ENCODE results near the gene IL18R1. TPM values are rescaled to one million over a fixed set of nuclear protein-coding genes. Genes with fewer than 3 reads are reported as not detected.

The IL18R1 gene
- total RNA-seq, 1 donor from 2014 or later: 4.9 TPM

- intact Hi-C loops (cut with DNase I): no loop called here
- TF ChIP-seq POLR2A (IDR thresholded peaks at IDR 0.05): no peak
- TF ChIP-seq POLR2AphosphoS5 (IDR thresholded peaks at IDR 0.05; ENCODE audit: insufficient read depth in 1 of 2, low read depth in 1 of 2): no peak
- no peak for TF ChIP-seq CTCF (IDR thresholded peaks at IDR 0.05)
These were observed 80.7 kb downstream of the IL18R1 start for GRCh38 chr2:102436323-102436722.

GRCh38 chr2:102437122-102437521 is 81.5 kb downstream of the IL18R1 start:
- TF ChIP-seq POLR2A (IDR thresholded peaks at IDR 0.05): no peak
- TF ChIP-seq POLR2AphosphoS5 (IDR thresholded peaks at IDR 0.05; ENCODE audit: insufficient read depth in 1 of 2, low read depth in 1 of 2): no peak
- TF ChIP-seq CTCF (IDR thresholded peaks at IDR 0.05): no peak
- H3K9me3 ChIP-seq: no peaks in the 10 kb centered on the region
- H3K4me3 ChIP-seq: no peak overlapping the region
- no peak overlapping the region for H3K27ac ChIP-seq
- H3K27me3 ChIP-seq: no peaks in the 10 kb centered on the region
- no peaks in the 10 kb centered on the region for H3K4me1 ChIP-seq
- H3K36me3 ChIP-seq: no peaks in the 10 kb centered on the region
- DNase-seq (ENCODE audit: extremely low spot score in 2 of 2): no peak
- intact Hi-C loops (cut with DNase I): no loop called here

More at GRCh38 chr2:102436323-102436722, 80.7 kb downstream of the IL18R1 start:
- no peak overlapping the region for H3K4me3 ChIP-seq
- no peaks in the 10 kb centered on the region for H3K4me1 ChIP-seq
- H3K27ac ChIP-seq: no peak overlapping the region
- H3K27me3 ChIP-seq: no peaks in the 10 kb centered on the region
- DNase-seq (ENCODE audit: extremely low spot score in 2 of 2): no peak
- H3K36me3 ChIP-seq: no peaks in the 10 kb centered on the region
- H3K9me3 ChIP-seq: no peaks in the 10 kb centered on the region

GRCh38 chr2:102438111-102438510 is 82.5 kb downstream of the IL18R1 start:
- Histone ChIP-seq H3K9me3 (no peaks in the 10 kb centered on the region), H3K4me3 (no peak overlapping the region), H3K4me1 (no peaks in the 10 kb centered on the region), H3K36me3 (no peaks in the 10 kb centered on the region), H3K27me3 (no peaks in the 10 kb centered on the region), H3K27ac (no peak overlapping the region)
- intact Hi-C loops (cut with DNase I): no loop called here
- no peak for DNase-seq (ENCODE audit: extremely low spot score in 2 of 2)
- no peak for TF ChIP-seq POLR2AphosphoS5 (IDR thresholded peaks at IDR 0.05; ENCODE audit: insufficient read depth in 1 of 2, low read depth in 1 of 2)
- no peak for TF ChIP-seq CTCF (IDR thresholded peaks at IDR 0.05)
- no peak for TF ChIP-seq POLR2A (IDR thresholded peaks at IDR 0.05)

- H3K9me3 ChIP-seq: no peaks in the 10 kb centered on the region
- intact Hi-C loops (cut with DNase I): no loop called here
- TF ChIP-seq CTCF (IDR thresholded peaks at IDR 0.05) (no peak), POLR2A (IDR thresholded peaks at IDR 0.05) (no peak), POLR2AphosphoS5 (IDR thresholded peaks at IDR 0.05; ENCODE audit: insufficient read depth in 1 of 2, low read depth in 1 of 2) (no peak)
- no peak for DNase-seq (ENCODE audit: extremely low spot score in 2 of 2)
- no peaks in the 10 kb centered on the region for H3K27me3 ChIP-seq
- no peak overlapping the region for H3K4me3 ChIP-seq
- H3K4me1 ChIP-seq: no peaks in the 10 kb centered on the region
- H3K27ac ChIP-seq: no peak overlapping the region
- H3K36me3 ChIP-seq: no peaks in the 10 kb centered on the region
These were observed 83.0 kb downstream of the IL18R1 start for GRCh38 chr2:102438578-102438977.

- DNase-seq (ENCODE audit: extremely low spot score in 2 of 2): no peak
- no peak for TF ChIP-seq POLR2AphosphoS5 (IDR thresholded peaks at IDR 0.05; ENCODE audit: insufficient read depth in 1 of 2, low read depth in 1 of 2)
- no peak for TF ChIP-seq POLR2A (IDR thresholded peaks at IDR 0.05)
- TF ChIP-seq CTCF (IDR thresholded peaks at IDR 0.05): no peak
- intact Hi-C loops (cut with DNase I): no loop called here
These were observed 83.6 kb downstream of the IL18R1 start for GRCh38 chr2:102439065-102439695.

More at GRCh38 chr2:102439065-102439695, 83.6 kb downstream of the IL18R1 start:
- H3K4me3 ChIP-seq: no peak overlapping the region
- H3K36me3 ChIP-seq: no peaks in the 10 kb centered on the region
- H3K4me1 ChIP-seq: no peaks in the 10 kb centered on the region
- H3K27me3 ChIP-seq: no peaks in the 10 kb centered on the region
- H3K9me3 ChIP-seq: no peaks in the 10 kb centered on the region
- no peak overlapping the region for H3K27ac ChIP-seq
